K562 (cell line): ENCODE data around the gene SLC43A2. TPM values are rescaled to one million over a fixed set of nuclear protein-coding genes. Genes with fewer than 3 reads are reported as not detected.

Experiments
- CAMTA2 ChIP-seq: fragments of 250-450 bp; sonication (Bioruptor Pico); conservative IDR thresholded peaks from 2 replicates; pipeline ENCODE4 v1.5.1; 2022
- E2F4 ChIP-seq: sonication (generic); formaldehyde crosslinking; IDR thresholded peaks from 2 replicates; pipeline ENCODE4 v1.8.0; 2022; ENCODE audit warnings: mild to moderate bottlenecking, low read depth, missing genetic modification reagents
- ERF ChIP-seq: fragments of 450-650 bp; formaldehyde crosslinking; IDR thresholded peaks from 2 replicates; pipeline ENCODE4 v1.4.0; 2020; ENCODE audit warnings: mild to moderate bottlenecking, mixed read lengths
- GABPA ChIP-seq: fragments of 200-800 bp; sonication (Bioruptor generic); conservative IDR thresholded peaks from 2 replicates; pipeline ENCODE4 v1.6.1; 2016; ENCODE audit warnings: low read depth, missing genetic modification characterization, missing compliant biosample characterization
- HDAC1 ChIP-seq, 2 experiments: fragments of 450-650 bp; IDR thresholded peaks; 2 replicates each; pipeline ENCODE4 v1.6.1; 2016 to 2017; ENCODE audit warnings: inconsistent platforms in 1 of 2, mild to moderate bottlenecking in 1 of 2, moderate library complexity in 1 of 2
- HSF4 ChIP-seq: fragments of 250-450 bp; sonication (Bioruptor Pico); IDR thresholded peaks from 2 replicates; pipeline ENCODE4 v2.1.2; 2022; ENCODE audit warnings: mild to moderate bottlenecking, moderate library complexity, borderline replicate concordance
- LCOR ChIP-seq: sonication (generic); formaldehyde crosslinking; IDR thresholded peaks from 2 replicates; pipeline ENCODE4 v1.8.0; 2022; ENCODE audit warnings: mild to moderate bottlenecking, missing genetic modification reagents
- MTA2 ChIP-seq: fragments of 450-650 bp; IDR thresholded peaks from 2 replicates; pipeline ENCODE4 v1.6.1; 2016; ENCODE audit warnings: low read depth
- NONO ChIP-seq, 2 experiments: fragments of 200-400 bp in 1 of 2; fragments of 450-650 bp in 1 of 2; formaldehyde crosslinking in 1 of 2; IDR thresholded peaks; 2 replicates each; pipeline ENCODE4 v1.6.1; 2017; ENCODE audit warnings: low read depth in 2 of 2, mild to moderate bottlenecking in 2 of 2, moderate library complexity in 2 of 2, low read length in 1 of 2
- RAD51 ChIP-seq: fragments of 450-650 bp; IDR thresholded peaks from 2 replicates; pipeline ENCODE4 v1.7.1; 2016; ENCODE audit warnings: low read depth, mild to moderate bottlenecking, borderline replicate concordance
- THAP7 ChIP-seq: fragments of 250-450 bp; sonication (Bioruptor Pico); IDR thresholded peaks from 2 replicates; pipeline ENCODE4 v1.5.0; 2021
- ZC3H8 ChIP-seq: fragments of 450-650 bp; IDR thresholded peaks from 2 replicates; pipeline ENCODE4 v1.6.1; 2017
- ZNF124 ChIP-seq: sonication (generic); formaldehyde crosslinking; IDR thresholded peaks from 2 replicates; pipeline ENCODE4 v1.8.1; 2022; ENCODE audit warnings: missing genetic modification reagents
- ZNF212 ChIP-seq: fragments of 450-650 bp; formaldehyde crosslinking; IDR thresholded peaks from 2 replicates; pipeline ENCODE4 v1.4.0; 2020; ENCODE audit warnings: mild to moderate bottlenecking
- ZNF239 ChIP-seq: fragments of 250-450 bp; sonication (Bioruptor Pico); IDR thresholded peaks from 2 replicates; pipeline ENCODE4 v1.4.0; 2020; ENCODE audit warnings: mild to moderate bottlenecking
- ZNF507 ChIP-seq: conservative IDR thresholded peaks from 2 replicates; pipeline ENCODE4 v1.6.1; 2017; ENCODE audit warnings: missing genetic modification characterization, missing compliant biosample characterization
- polyA plus RNA-seq, 8 experiments: library from polyadenylated mRNA; depleted of rRNA in 4 of 8; stranded (reverse) in 5 of 8; unstranded in 3 of 8; fragments of >200 nt; fragmentation: Nextera tagmentation in 2 of 8; fragmentation: Illumina TruSeq in 1 of 8; extraction: Ambion mirVana in 2 of 8; extraction: Trizol in 1 of 8; gene quantifications; 2 replicates each; pipeline versions ENCODE4 v1.2.1 to v1.2.3, GENCODE V29; 2011 to 2014; ENCODE audit warnings: inconsistent platforms in 1 of 8, missing spikeins in 1 of 8
- total RNA-seq, 7 experiments: library from RNA; depleted of rRNA in 6 of 7; stranded (reverse); fragments of >200 nt in 6 of 7; fragmentation: Illumina TruSeq in 2 of 7; extraction: Trizol in 2 of 7; gene quantifications; 2 replicates each; pipeline versions ENCODE4 v1.2.1 to v1.2.3, GENCODE V29; 2011 to 2021; ENCODE audit warnings: low replicate concordance in 1 of 7
- TF ChIP-seq, protein P1 (sequence below): sonication (generic); formaldehyde crosslinking; IDR thresholded peaks from 2 replicates; pipeline ENCODE4 v1.8.0; 2022; ENCODE audit warnings: mild to moderate bottlenecking, missing genetic modification reagents, borderline replicate concordance
- TF ChIP-seq, protein P2 (sequence below): IDR thresholded peaks from 3 replicates; pipeline ENCODE4 v1.6.1; 2011; ENCODE audit warnings: borderline replicate concordance, mild to moderate bottlenecking, moderate library complexity; ENCODE audit not compliant: insufficient read length; ENCODE audit errors: extremely low read depth

SLC43A2 gene
- total and polyA plus RNA-seq, 9 of the 15 experiments (the other 6 are each of a cell fraction or from before 2014, with no cell fraction given), result 0.03 to 10.2 (median 3.6) TPM

- TF ChIP-seq, protein P1, sequence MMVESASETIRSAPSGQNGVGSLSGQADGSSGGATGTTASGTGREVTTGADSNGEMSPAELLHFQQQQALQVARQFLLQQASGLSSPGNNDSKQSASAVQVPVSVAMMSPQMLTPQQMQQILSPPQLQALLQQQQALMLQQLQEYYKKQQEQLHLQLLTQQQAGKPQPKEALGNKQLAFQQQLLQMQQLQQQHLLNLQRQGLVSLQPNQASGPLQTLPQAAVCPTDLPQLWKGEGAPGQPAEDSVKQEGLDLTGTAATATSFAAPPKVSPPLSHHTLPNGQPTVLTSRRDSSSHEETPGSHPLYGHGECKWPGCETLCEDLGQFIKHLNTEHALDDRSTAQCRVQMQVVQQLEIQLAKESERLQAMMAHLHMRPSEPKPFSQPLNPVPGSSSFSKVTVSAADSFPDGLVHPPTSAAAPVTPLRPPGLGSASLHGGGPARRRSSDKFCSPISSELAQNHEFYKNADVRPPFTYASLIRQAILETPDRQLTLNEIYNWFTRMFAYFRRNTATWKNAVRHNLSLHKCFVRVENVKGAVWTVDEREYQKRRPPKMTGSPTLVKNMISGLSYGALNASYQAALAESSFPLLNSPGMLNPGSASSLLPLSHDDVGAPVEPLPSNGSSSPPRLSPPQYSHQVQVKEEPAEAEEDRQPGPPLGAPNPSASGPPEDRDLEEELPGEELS (CRISPR knock-in tag), result no peak
- TF ChIP-seq ZNF239 (no peak), MTA2 (no peak), HSF4 (CRISPR knock-in tag) (no peak), LCOR (CRISPR knock-in tag) (peak; percentile 69; the same call in 1 of the 2 replicates), E2F4 (CRISPR knock-in tag) (no peak), GABPA (tag) (peak; percentile 61), CAMTA2 (CRISPR knock-in tag) (no peak), ZNF124 (CRISPR knock-in tag) (no peak), ZNF212 (CRISPR knock-in tag) (no peak), ERF (0 out of 2 replicates have a peak, but pooled peaks have one; percentile 20), ZNF507 (tag) (no peak), HDAC1 (IDR thresholded peaks at IDR 0.05) (peak in 1 of 2 experiments; percentile 79; a peak in 2 of 4 replicates), THAP7 (CRISPR knock-in tag) (no peak), RAD51 (no peak), NONO (IDR thresholded peaks at IDR 0.05; ENCODE audit: low read depth in 2 of 2, low read length in 1 of 2) (peak in 1 of 2 experiments; percentile 18; a peak in 1 of 4 replicates), ZC3H8 (no peak)
- TF ChIP-seq, protein P2, sequence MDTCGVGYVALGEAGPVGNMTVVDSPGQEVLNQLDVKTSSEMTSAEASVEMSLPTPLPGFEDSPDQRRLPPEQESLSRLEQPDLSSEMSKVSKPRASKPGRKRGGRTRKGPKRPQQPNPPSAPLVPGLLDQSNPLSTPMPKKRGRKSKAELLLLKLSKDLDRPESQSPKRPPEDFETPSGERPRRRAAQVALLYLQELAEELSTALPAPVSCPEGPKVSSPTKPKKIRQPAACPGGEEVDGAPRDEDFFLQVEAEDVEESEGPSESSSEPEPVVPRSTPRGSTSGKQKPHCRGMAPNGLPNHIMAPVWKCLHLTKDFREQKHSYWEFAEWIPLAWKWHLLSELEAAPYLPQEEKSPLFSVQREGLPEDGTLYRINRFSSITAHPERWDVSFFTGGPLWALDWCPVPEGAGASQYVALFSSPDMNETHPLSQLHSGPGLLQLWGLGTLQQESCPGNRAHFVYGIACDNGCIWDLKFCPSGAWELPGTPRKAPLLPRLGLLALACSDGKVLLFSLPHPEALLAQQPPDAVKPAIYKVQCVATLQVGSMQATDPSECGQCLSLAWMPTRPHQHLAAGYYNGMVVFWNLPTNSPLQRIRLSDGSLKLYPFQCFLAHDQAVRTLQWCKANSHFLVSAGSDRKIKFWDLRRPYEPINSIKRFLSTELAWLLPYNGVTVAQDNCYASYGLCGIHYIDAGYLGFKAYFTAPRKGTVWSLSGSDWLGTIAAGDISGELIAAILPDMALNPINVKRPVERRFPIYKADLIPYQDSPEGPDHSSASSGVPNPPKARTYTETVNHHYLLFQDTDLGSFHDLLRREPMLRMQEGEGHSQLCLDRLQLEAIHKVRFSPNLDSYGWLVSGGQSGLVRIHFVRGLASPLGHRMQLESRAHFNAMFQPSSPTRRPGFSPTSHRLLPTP, result no peak
Measured at GRCh38 chr17:1627982-1628855, at the start of gene SLC43A2 (continued).
